K562 (cell line): ENCODE results near the gene USP13. TPM values are rescaled to one million over a fixed set of nuclear protein-coding genes. Genes with fewer than 3 reads are reported as not detected.
"Not testable (repeated sequence)": the region's sequence is repeated elsewhere in the genome, so short reads cannot be mapped to it uniquely, and the experiment has no call there.

Experiments
- ATAC-seq: fragments of 200-7000 bp; cut with Tn5 transposase; 3 replicates; pipeline ENCODE4 v1.9.1; 2020; ENCODE audit warnings: moderate library complexity
- BruUV-seq: library from RNA; stranded (reverse); fragments of 400-500 nt; replicated peaks from 2 replicates; lab custom pipeline; 2021; lab: Mats Ljungman, UMichigan
- CTCF ChIA-PET: fragments of 300-600 bp; formaldehyde crosslinking; extraction: SDS; loops from one replicate; lab custom pipeline; 2021; ENCODE audit warnings: low intra/inter-chr PET ratio; lab: Yijun Ruan, JAX
- POLR2A ChIA-PET: fragments of 300-600, 350-650 bp; sonication (Branson Sonifier 250); formaldehyde crosslinking; extraction: SDS; loops from one replicate; lab custom pipeline; 2021; ENCODE audit warnings: antibody characterized with exemption, inconsistent platforms; lab: Yijun Ruan, JAX
- DNase-seq, 4 experiments: peaks; one replicate each; pipeline versions ENCODE4 v3.0.0 to v3.0.0-alpha.2; 2011 to 2018; ENCODE audit warnings: low spot score in 3 of 4, mixed read lengths in 3 of 4; ENCODE audit errors: extremely low read depth in 1 of 4
- FAIRE-seq: peaks from 2 replicates; lab custom pipeline; 2011; peaks lifted over from hg19 to GRCh38; lab: Jason Lieb, UNC
- H2AFZ ChIP-seq: 2 replicates; pipeline ENCODE4 v1.6.0; 2011; ENCODE audit warnings: low read depth, low read length, control low read depth, inconsistent platforms
- H3K27ac ChIP-seq: fragments of 200-600 bp; 3 replicates; pipeline ENCODE4 v1.8.0; 2011; ENCODE audit warnings: low read depth, mild to moderate bottlenecking, control low read depth, inconsistent platforms, low read length, moderate library complexity, mixed read lengths; ENCODE audit errors: extremely low read depth
- H3K27me3 ChIP-seq, 2 experiments: fragments of 300-600 bp in 1 of 2; 2 replicates in 1 of 2; 3 replicates in 1 of 2; pipeline versions ENCODE4 v1.6.0 to v1.8.0; 2011; ENCODE audit warnings: inconsistent platforms in 2 of 2, low read length in 2 of 2, mild to moderate bottlenecking in 1 of 2, mixed read lengths in 1 of 2, moderate library complexity in 1 of 2; ENCODE audit not compliant: control insufficient read depth in 2 of 2, insufficient read depth in 2 of 2
- H3K36me3 ChIP-seq: fragments of 300-600 bp; 3 replicates; pipeline ENCODE4 v1.8.0; 2011; ENCODE audit warnings: mild to moderate bottlenecking, low read length, inconsistent platforms; ENCODE audit not compliant: control insufficient read depth, insufficient read depth
- H3K4me1 ChIP-seq, 2 experiments: fragments of 200-600 bp in 1 of 2; replicated peaks in 1 of 2; 2 replicates in 1 of 2; 3 replicates in 1 of 2; pipeline versions ENCODE4 v1.5.1 to v1.8.0; 2011; ENCODE audit warnings: inconsistent platforms in 2 of 2, low read length in 2 of 2, mild to moderate bottlenecking in 1 of 2, mixed read lengths in 1 of 2, moderate library complexity in 1 of 2; ENCODE audit not compliant: control insufficient read depth in 2 of 2, insufficient read depth in 2 of 2
- H3K4me2 ChIP-seq: 2 replicates; pipeline ENCODE4 v1.6.1; 2011; ENCODE audit warnings: low read length, control low read depth, inconsistent platforms, mixed read lengths; ENCODE audit not compliant: insufficient read depth
- H3K4me3 ChIP-seq: fragments of 200-600 bp; sonication (generic), shearing (Covaris generic); 2 replicates; pipeline ENCODE4 v1.5.1; 2016; ENCODE audit warnings: control low read depth, inconsistent platforms
- H3K79me2 ChIP-seq: fragments of 200-600 bp; 3 replicates; pipeline ENCODE4 v1.8.0; 2011; ENCODE audit warnings: low read length, inconsistent platforms; ENCODE audit not compliant: control insufficient read depth, insufficient read depth
- H3K9ac ChIP-seq, 2 experiments: 2 replicates each; pipeline versions ENCODE4 v1.6.0 to v1.6.1; 2011; ENCODE audit warnings: low read depth in 2 of 2, low read length in 2 of 2, control low read depth in 1 of 2, inconsistent platforms in 1 of 2, mild to moderate bottlenecking in 1 of 2, mixed read lengths in 1 of 2; ENCODE audit not compliant: insufficient read depth in 1 of 2
- H3K9me1 ChIP-seq: one replicate; pipeline ENCODE4 v1.6.0; 2011; ENCODE audit warnings: inconsistent platforms, mild to moderate bottlenecking, low read length, moderate library complexity; ENCODE audit not compliant: control insufficient read depth, insufficient read depth
- H3K9me3 ChIP-seq: replicated peaks from 2 replicates; pipeline ENCODE4 v1.5.1; 2011; ENCODE audit warnings: low read depth, low read length, inconsistent platforms; ENCODE audit not compliant: control insufficient read depth, insufficient read depth
- H4K20me1 ChIP-seq: replicated peaks from 2 replicates; pipeline ENCODE4 v1.6.1; 2011; ENCODE audit warnings: low read length, inconsistent platforms, mixed read lengths; ENCODE audit not compliant: control insufficient read depth, insufficient read depth
- CXXC5 ChIP-seq: fragments of 250-450 bp; sonication (Bioruptor Pico); IDR thresholded peaks from 2 replicates; pipeline ENCODE4 v1.8.0; 2022; ENCODE audit warnings: inconsistent platforms, mild to moderate bottlenecking, moderate library complexity
- NFATC3 ChIP-seq: fragments of 450-650 bp; IDR thresholded peaks from 2 replicates; pipeline ENCODE4 v1.6.1; 2017; ENCODE audit warnings: mild to moderate bottlenecking
- RB1 ChIP-seq: fragments of 450-650 bp; IDR thresholded peaks from 2 replicates; pipeline ENCODE4 v1.6.1; 2017; ENCODE audit warnings: low read depth, mild to moderate bottlenecking
- RBBP5 ChIP-seq: fragments of 200-600 bp; sonication (generic); IDR thresholded peaks from 2 replicates; pipeline ENCODE4 v1.6.1; 2012; ENCODE audit warnings: borderline replicate concordance, mild to moderate bottlenecking, low read length, control low read depth, inconsistent platforms; ENCODE audit not compliant: insufficient read depth, poor library complexity, severe bottlenecking
- RFX7 ChIP-seq: fragments of 250-450 bp; sonication (Bioruptor Pico); IDR thresholded peaks from 2 replicates; pipeline ENCODE4 v1.5.1; 2021; ENCODE audit warnings: mild to moderate bottlenecking
- ZNF197 ChIP-seq: fragments of 200-800 bp; sonication (Bioruptor generic); IDR thresholded peaks from 2 replicates; pipeline ENCODE4 v1.6.1; 2016; ENCODE audit warnings: low read depth, missing genetic modification characterization, missing compliant biosample characterization
- ZNF232 ChIP-seq: sonication (generic); formaldehyde crosslinking; IDR thresholded peaks from 2 replicates; pipeline ENCODE4 v1.8.0; 2022; ENCODE audit warnings: mild to moderate bottlenecking, missing genetic modification reagents
- ZNF589 ChIP-seq: fragments of 200-800 bp; sonication (Bioruptor generic); IDR thresholded peaks from 2 replicates; pipeline ENCODE4 v1.6.1; 2016; ENCODE audit warnings: low read depth, missing genetic modification characterization, missing compliant biosample characterization
- ZNF668 ChIP-seq: fragments of 250-450 bp; sonication (Bioruptor Pico); IDR thresholded peaks from 2 replicates; pipeline ENCODE4 v1.8.0; 2022; ENCODE audit warnings: mild to moderate bottlenecking, inconsistent platforms
- ZNF778 ChIP-seq: fragments of 450-650 bp; formaldehyde crosslinking; IDR thresholded peaks from 2 replicates; pipeline ENCODE4 v1.4.0; 2020; ENCODE audit warnings: mild to moderate bottlenecking, moderate library complexity
- WGBS: fragments of 100-300 bp; shearing (Covaris generic); methylation state at CpG from one replicate; pipeline ENCODE4 v1.1.6; 2016; ENCODE audit warnings: low coverage, mixed read lengths; ENCODE audit not compliant: insufficient coverage; ENCODE audit errors: missing lambda C conversion rate; 5-methylcytosine and 5-hydroxymethylcytosine counted together
- in situ Hi-C: fragments of 300-500 bp; cut with MboI; formaldehyde crosslinking; loops from 4 replicates; pipeline ENCODE4 v1.15.0; 2018; ENCODE audit warnings: inconsistent platforms, mixed read lengths
- intact Hi-C: fragments of 100-400 bp; cut with micrococcal nuclease; formaldehyde crosslinking; loops from 2 replicates; pipeline ENCODE4 v1.14.2; 2022
- polyA plus RNA-seq, 8 experiments: library from polyadenylated mRNA; depleted of rRNA in 4 of 8; stranded (reverse) in 5 of 8; unstranded in 3 of 8; fragments of >200 nt; fragmentation: Nextera tagmentation in 2 of 8; fragmentation: Illumina TruSeq in 1 of 8; extraction: Ambion mirVana in 2 of 8; extraction: Trizol in 1 of 8; gene quantifications; 2 replicates each; pipeline versions ENCODE4 v1.2.1 to v1.2.3, GENCODE V29; 2011 to 2014; ENCODE audit warnings: inconsistent platforms in 1 of 8, missing spikeins in 1 of 8
- total RNA-seq, 7 experiments: library from RNA; depleted of rRNA in 6 of 7; stranded (reverse); fragments of >200 nt in 6 of 7; fragmentation: Illumina TruSeq in 2 of 7; extraction: Trizol in 2 of 7; gene quantifications; 2 replicates each; pipeline versions ENCODE4 v1.2.1 to v1.2.3, GENCODE V29; 2011 to 2021; ENCODE audit warnings: low replicate concordance in 1 of 7
- TF ChIP-seq, protein P1 (sequence below), 2 experiments: fragments of 150-350 bp in 1 of 2; IDR thresholded peaks; 2 replicates each; pipeline ENCODE4 v1.6.1; 2012 to 2016; ENCODE audit warnings: low read depth in 2 of 2, low read length in 2 of 2, mild to moderate bottlenecking in 1 of 2, moderate library complexity in 1 of 2

Gene USP13
- total and polyA plus RNA-seq, 9 of the 15 experiments (the other 6 are each of a cell fraction or from before 2014, with no cell fraction given): 0.11 to 2.3 (median 0.51) TPM

DNA sequence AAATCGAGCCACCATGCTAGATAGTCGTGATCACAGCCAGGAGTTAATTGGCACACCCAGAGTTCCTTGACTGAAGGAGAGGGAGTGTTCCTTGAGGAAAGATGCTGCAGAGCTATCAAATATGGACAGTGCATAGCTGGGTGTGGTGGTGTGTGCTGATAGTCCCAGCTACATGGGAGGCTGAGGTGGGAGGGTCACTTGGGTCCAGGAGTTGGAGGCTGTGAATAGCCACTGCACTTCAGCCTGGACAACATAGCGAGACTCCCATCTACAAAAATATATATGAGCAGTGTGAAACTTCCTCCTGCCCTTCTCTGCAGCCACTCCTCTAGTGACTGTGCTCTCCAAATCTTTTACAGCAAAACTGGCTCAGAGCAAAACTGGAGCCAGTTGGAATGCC lies 10.0 kb upstream of the USP13 start:
- ChIA-PET POLR2A (interaction anchor here (0.5 kb wide), 1 partner anchor 38 kb away, joined by 3 read pairs; the partner anchor contains the start of genes MRPL47 and NDUFB5), CTCF (no interaction called here)
- 8% methylated on average over 3 of the region's 3 CpGs for WGBS
- no peaks in the 10 kb centered on the region for H3K36me3 ChIP-seq
- TF ChIP-seq NFATC3 (no peak), ZNF197 (CRISPR knock-in tag) (no peak), ZNF232 (CRISPR knock-in tag) (no peak), ZNF778 (CRISPR knock-in tag) (no peak), RFX7 (CRISPR knock-in tag) (no peak), ZNF668 (CRISPR knock-in tag) (no peak), RBBP5 (no peak), ZNF589 (CRISPR knock-in tag) (no peak), CXXC5 (CRISPR knock-in tag) (no peak), RB1 (no peak)
- TF ChIP-seq, protein P1, sequence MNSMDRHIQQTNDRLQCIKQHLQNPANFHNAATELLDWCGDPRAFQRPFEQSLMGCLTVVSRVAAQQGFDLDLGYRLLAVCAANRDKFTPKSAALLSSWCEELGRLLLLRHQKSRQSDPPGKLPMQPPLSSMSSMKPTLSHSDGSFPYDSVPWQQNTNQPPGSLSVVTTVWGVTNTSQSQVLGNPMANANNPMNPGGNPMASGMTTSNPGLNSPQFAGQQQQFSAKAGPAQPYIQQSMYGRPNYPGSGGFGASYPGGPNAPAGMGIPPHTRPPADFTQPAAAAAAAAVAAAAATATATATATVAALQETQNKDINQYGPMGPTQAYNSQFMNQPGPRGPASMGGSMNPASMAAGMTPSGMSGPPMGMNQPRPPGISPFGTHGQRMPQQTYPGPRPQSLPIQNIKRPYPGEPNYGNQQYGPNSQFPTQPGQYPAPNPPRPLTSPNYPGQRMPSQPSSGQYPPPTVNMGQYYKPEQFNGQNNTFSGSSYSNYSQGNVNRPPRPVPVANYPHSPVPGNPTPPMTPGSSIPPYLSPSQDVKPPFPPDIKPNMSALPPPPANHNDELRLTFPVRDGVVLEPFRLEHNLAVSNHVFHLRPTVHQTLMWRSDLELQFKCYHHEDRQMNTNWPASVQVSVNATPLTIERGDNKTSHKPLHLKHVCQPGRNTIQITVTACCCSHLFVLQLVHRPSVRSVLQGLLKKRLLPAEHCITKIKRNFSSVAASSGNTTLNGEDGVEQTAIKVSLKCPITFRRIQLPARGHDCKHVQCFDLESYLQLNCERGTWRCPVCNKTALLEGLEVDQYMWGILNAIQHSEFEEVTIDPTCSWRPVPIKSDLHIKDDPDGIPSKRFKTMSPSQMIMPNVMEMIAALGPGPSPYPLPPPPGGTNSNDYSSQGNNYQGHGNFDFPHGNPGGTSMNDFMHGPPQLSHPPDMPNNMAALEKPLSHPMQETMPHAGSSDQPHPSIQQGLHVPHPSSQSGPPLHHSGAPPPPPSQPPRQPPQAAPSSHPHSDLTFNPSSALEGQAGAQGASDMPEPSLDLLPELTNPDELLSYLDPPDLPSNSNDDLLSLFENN (IDR thresholded peaks at IDR 0.05; ENCODE audit: low read depth in 2 of 2, low read length in 2 of 2): no peak
- no peak overlapping the region for H3K4me2 ChIP-seq
- H3K9ac ChIP-seq: no peak overlapping the region
- no peaks in the 10 kb centered on the region for H3K4me1 ChIP-seq
- ATAC-seq: no peak
- H3K79me2 ChIP-seq: no peaks in the 10 kb centered on the region
- no peaks in the 10 kb centered on the region for H3K9me1 ChIP-seq
- no peaks in the 10 kb centered on the region for H3K9me3 ChIP-seq
- in situ Hi-C loops: no loop called here
- H3K4me3 ChIP-seq: no peak overlapping the region
- no peak overlapping the region for H3K27ac ChIP-seq
- no peak for FAIRE-seq
- H4K20me1 ChIP-seq: no peaks in the 10 kb centered on the region
- H2AFZ ChIP-seq: no peak overlapping the region
- intact Hi-C loops: no loop called here
- H3K27me3 ChIP-seq: no peaks in the 10 kb centered on the region
- DNase-seq: no peak
- BruUV-seq: no TSS peak

DNA sequence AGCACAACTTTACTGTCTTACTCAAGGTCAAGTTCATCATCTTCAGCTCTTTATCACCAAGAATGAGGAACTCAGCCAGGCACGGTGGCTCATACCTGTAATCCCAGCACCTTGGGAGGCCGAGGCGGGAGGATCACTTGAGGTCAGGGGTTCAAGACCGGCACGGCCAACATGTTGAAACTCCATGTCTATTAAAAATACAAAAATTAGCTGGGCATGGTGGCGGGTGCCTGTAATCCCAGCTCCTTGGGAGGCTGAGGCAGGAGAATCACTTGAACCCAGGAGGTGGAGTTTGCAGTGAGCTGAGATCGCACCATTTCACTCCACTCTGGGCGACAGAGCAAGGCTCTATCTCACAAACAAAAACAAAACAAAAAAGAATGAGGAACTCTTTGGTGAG lies 9.0 kb upstream of the USP13 start:
- H3K79me2 ChIP-seq, H3K27me3 ChIP-seq, H3K4me1 ChIP-seq, H3K9ac ChIP-seq, intact Hi-C loops, H2AFZ ChIP-seq, H3K9me3 ChIP-seq, H3K27ac ChIP-seq, H3K4me2 ChIP-seq, H3K4me3 ChIP-seq, POLR2A ChIA-PET, H4K20me1 ChIP-seq, CTCF ChIA-PET, FAIRE-seq, DNase-seq, BruUV-seq, H3K36me3 ChIP-seq, ATAC-seq, in situ Hi-C loops, H3K9me1 ChIP-seq: not testable (repeated sequence)
- WGBS: 46% methylated on average over 8 of the region's 8 CpGs
